Fibroblast of lung (primary cell): Measurements from ENCODE around the gene RFX8. TPM values are rescaled to one million over a fixed set of nuclear protein-coding genes. Genes with fewer than 3 reads are reported as not detected.

Experiments used
- DNase-seq, 2 donors: peaks; one replicate each; pipeline versions ENCODE4 v3.0.0 to v3.0.0-alpha.2; 2010; ENCODE audit warnings: low read depth in 2 of 2
- H2AFZ ChIP-seq: 2 replicates; pipeline ENCODE4 v1.5.1; 2012; ENCODE audit warnings: low read length, control low read depth, inconsistent platforms
- H3K27ac ChIP-seq: 2 replicates; pipeline ENCODE4 v1.5.1; 2011; ENCODE audit warnings: low read length, control low read depth; ENCODE audit not compliant: insufficient read depth
- H3K27me3 ChIP-seq: 2 replicates; pipeline ENCODE4 v1.5.1; 2011; ENCODE audit warnings: mild to moderate bottlenecking, low read length; ENCODE audit not compliant: control insufficient read depth, insufficient read depth
- H3K36me3 ChIP-seq: 2 replicates; pipeline ENCODE4 v1.5.1; 2011; ENCODE audit warnings: low read length; ENCODE audit not compliant: control insufficient read depth, insufficient read depth
- H3K4me1 ChIP-seq: 2 replicates; pipeline ENCODE4 v1.5.1; 2011; ENCODE audit warnings: low read length; ENCODE audit not compliant: control insufficient read depth, insufficient read depth; ENCODE audit errors: extremely low read depth
- H3K4me2 ChIP-seq: 2 replicates; pipeline ENCODE4 v1.5.1; 2011; ENCODE audit warnings: low read length, control low read depth; ENCODE audit not compliant: insufficient read depth; ENCODE audit errors: extremely low read depth
- H3K4me3 ChIP-seq, 4 experiments: fragments of 200-600 bp in 1 of 4; sonication (generic) in 1 of 4; replicated peaks in 1 of 4; 2 replicates each; pipeline ENCODE4 v1.5.1; 2011 to 2016; ENCODE audit warnings: low read length in 4 of 4, low read depth in 3 of 4, mild to moderate bottlenecking in 3 of 4, control low read depth in 2 of 4, inconsistent platforms in 1 of 4, mixed read lengths in 1 of 4; ENCODE audit not compliant: insufficient read depth in 1 of 4; ENCODE audit errors: control extremely low read depth in 1 of 4
- H3K79me2 ChIP-seq: 2 replicates; pipeline ENCODE4 v1.5.1; 2012; ENCODE audit warnings: mild to moderate bottlenecking, low read length, inconsistent platforms; ENCODE audit not compliant: control insufficient read depth, insufficient read depth
- H3K9ac ChIP-seq: 2 replicates; pipeline ENCODE4 v1.5.1; 2011; ENCODE audit warnings: mild to moderate bottlenecking, low read length, control low read depth; ENCODE audit not compliant: insufficient read depth
- H3K9me3 ChIP-seq: 2 replicates; pipeline ENCODE4 v1.5.1; 2012; ENCODE audit warnings: low read depth, low read length; ENCODE audit not compliant: control insufficient read depth, insufficient read depth
- H4K20me1 ChIP-seq: 2 replicates; pipeline ENCODE4 v1.5.1; 2011; ENCODE audit warnings: low read length; ENCODE audit not compliant: control insufficient read depth, insufficient read depth; ENCODE audit errors: extremely low read depth
- CTCF ChIP-seq, 2 donors: IDR thresholded peaks in 1 of 2; conservative IDR thresholded peaks in 1 of 2; 1 replicate in 1 of 2; 2 replicates in 1 of 2; pipeline ENCODE4 v1.5.1; 2011 to 2012; ENCODE audit warnings: low read length in 2 of 2, control low read depth in 1 of 2, inconsistent platforms in 1 of 2, low read depth in 1 of 2, mild to moderate bottlenecking in 1 of 2
- EZH2 ChIP-seq: IDR thresholded peaks from 2 replicates; pipeline ENCODE4 v1.5.1; 2012; ENCODE audit warnings: low read length, control low read depth, mild to moderate bottlenecking; ENCODE audit errors: missing control alignments
- polyA plus RNA-seq, 2 donors: library from polyadenylated mRNA; depleted of rRNA in 1 of 2; stranded (reverse) in 1 of 2; unstranded in 1 of 2; fragments of >200 nt; gene quantifications; 2 replicates each; pipeline ENCODE4 v1.2.1, GENCODE V29; 2011 to 2012; ENCODE audit warnings: missing spikeins in 1 of 2
- total RNA-seq: library from RNA; depleted of rRNA; stranded (reverse); fragments of >200 nt; gene quantifications from 2 replicates; pipeline ENCODE4 v1.2.1, GENCODE V29; 2014

The RFX8 gene
- total and polyA plus RNA-seq, 2 donors (not counting 1 experiment from before 2014, with no cell fraction given): 4.3 to 12.4 TPM

DNA sequence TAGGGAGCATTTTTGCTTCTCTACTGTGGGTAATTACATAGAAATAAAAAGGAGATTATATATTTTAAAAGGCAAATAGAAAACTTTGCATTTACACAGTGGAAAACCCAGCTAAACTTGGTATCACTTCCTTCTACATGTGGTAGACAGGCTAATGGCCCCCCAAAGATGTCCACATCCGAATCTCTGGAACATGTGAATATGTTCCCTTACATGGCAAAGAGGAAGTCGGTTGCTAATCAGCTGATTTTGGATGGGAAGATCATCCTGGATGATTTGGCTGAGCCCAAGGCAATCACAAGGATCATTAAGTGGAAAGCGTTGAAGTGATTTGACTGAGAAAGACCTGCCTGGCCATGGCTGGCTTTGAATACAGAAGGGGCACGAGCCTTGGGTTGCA lies 113.8 kb downstream of the RFX8 start:
- no peak overlapping the region for H2AFZ ChIP-seq
- no peaks in the 10 kb centered on the region for H4K20me1 ChIP-seq
- no peaks in the 10 kb centered on the region for H3K36me3 ChIP-seq
- H3K9me3 ChIP-seq: no peaks in the 10 kb centered on the region
- TF ChIP-seq CTCF (conservative IDR thresholded peaks at IDR 0.05 in 1 of 2, IDR thresholded peaks at IDR 0.05 in 1 of 2; ENCODE audit: low read depth in 1 of 2, low read length in 2 of 2): no peak
- TF ChIP-seq EZH2: no peak
- no peak overlapping the region for H3K9ac ChIP-seq
- no peak overlapping the region for H3K27ac ChIP-seq
- no peaks in the 10 kb centered on the region for H3K79me2 ChIP-seq
- H3K4me1 ChIP-seq: no peaks in the 10 kb centered on the region
- H3K4me3 ChIP-seq: no peak overlapping the region
- H3K4me2 ChIP-seq: no peak overlapping the region
- DNase-seq: no peak
- H3K27me3 ChIP-seq: peaks cover 9% of the 10 kb centered on the region

GRCh38 chr2:101360232-101360631 lies 114.7 kb downstream of the RFX8 start:
- Histone ChIP-seq H3K4me3 (no peak overlapping the region), H3K27ac (no peak overlapping the region), H3K4me2 (no peak overlapping the region), H3K9me3 (no peaks in the 10 kb centered on the region), H3K4me1 (no peaks in the 10 kb centered on the region), H3K9ac (no peak overlapping the region), H3K79me2 (no peaks in the 10 kb centered on the region), H4K20me1 (no peaks in the 10 kb centered on the region), H3K36me3 (no peaks in the 10 kb centered on the region), H3K27me3 (peaks cover 9% of the 10 kb centered on the region), H2AFZ (no peak overlapping the region)
- peak in 1 of 2 donors; percentile 79 for DNase-seq
- no peak for TF ChIP-seq CTCF (conservative IDR thresholded peaks at IDR 0.05 in 1 of 2, IDR thresholded peaks at IDR 0.05 in 1 of 2; ENCODE audit: low read depth in 1 of 2, low read length in 2 of 2)

GRCh38 chr2:101359410-101359954 lies 115.4 kb downstream of the RFX8 start:
- no peak for TF ChIP-seq EZH2
- no peak for TF ChIP-seq CTCF (conservative IDR thresholded peaks at IDR 0.05 in 1 of 2, IDR thresholded peaks at IDR 0.05 in 1 of 2; ENCODE audit: low read depth in 1 of 2, low read length in 2 of 2)
- no peak for DNase-seq

More at GRCh38 chr2:101359410-101359954, 115.4 kb downstream of the RFX8 start:
- no peak overlapping the region for H2AFZ ChIP-seq
- no peak overlapping the region for H3K4me2 ChIP-seq
- peaks cover 9% of the 10 kb centered on the region for H3K27me3 ChIP-seq
- no peak overlapping the region for H3K9ac ChIP-seq
- H3K27ac ChIP-seq: no peak overlapping the region
- no peaks in the 10 kb centered on the region for H3K79me2 ChIP-seq
- H3K9me3 ChIP-seq: no peaks in the 10 kb centered on the region
- H3K4me3 ChIP-seq: no peak overlapping the region
- no peaks in the 10 kb centered on the region for H4K20me1 ChIP-seq
- H3K4me1 ChIP-seq: no peaks in the 10 kb centered on the region
- H3K36me3 ChIP-seq: no peaks in the 10 kb centered on the region
